GM20000 (cell line): ENCODE data around the gene C16orf54.
"Not testable (repeated sequence)": the region's sequence is repeated elsewhere in the genome, so short reads cannot be mapped to it uniquely, and the experiment has no call there.

Source experiments
- DNase-seq: peaks from one replicate; pipeline ENCODE4 v3.0.0; 2012; ENCODE audit warnings: low spot score
- TF ChIP-seq, protein P1 (sequence below): IDR thresholded peaks from 2 replicates; pipeline ENCODE4 v1.5.1; 2012; ENCODE audit warnings: mild to moderate bottlenecking, control low read depth; ENCODE audit errors: extremely low read depth, missing control alignments

The C16orf54 gene

DNA sequence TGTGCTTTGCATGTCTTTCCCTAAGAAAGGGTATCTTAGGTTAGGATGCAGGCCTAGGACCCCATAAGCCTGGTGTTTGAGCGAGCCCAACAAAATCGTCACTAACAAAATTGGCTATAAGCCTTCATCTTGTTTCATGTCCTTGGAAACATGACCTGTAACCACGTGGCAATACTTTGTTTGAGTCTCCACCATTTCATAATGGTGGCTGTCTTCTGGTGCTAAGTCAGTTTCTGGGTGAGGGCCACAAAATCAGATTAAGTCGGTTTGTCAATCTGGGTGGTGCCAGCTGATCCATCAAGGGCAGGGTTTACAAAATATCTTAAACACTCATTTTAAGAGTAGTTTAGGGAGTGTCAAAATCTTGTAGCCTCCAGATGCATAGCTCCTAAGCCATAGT lies 33.0 kb downstream of the C16orf54 start:
- TF ChIP-seq, protein P1, sequence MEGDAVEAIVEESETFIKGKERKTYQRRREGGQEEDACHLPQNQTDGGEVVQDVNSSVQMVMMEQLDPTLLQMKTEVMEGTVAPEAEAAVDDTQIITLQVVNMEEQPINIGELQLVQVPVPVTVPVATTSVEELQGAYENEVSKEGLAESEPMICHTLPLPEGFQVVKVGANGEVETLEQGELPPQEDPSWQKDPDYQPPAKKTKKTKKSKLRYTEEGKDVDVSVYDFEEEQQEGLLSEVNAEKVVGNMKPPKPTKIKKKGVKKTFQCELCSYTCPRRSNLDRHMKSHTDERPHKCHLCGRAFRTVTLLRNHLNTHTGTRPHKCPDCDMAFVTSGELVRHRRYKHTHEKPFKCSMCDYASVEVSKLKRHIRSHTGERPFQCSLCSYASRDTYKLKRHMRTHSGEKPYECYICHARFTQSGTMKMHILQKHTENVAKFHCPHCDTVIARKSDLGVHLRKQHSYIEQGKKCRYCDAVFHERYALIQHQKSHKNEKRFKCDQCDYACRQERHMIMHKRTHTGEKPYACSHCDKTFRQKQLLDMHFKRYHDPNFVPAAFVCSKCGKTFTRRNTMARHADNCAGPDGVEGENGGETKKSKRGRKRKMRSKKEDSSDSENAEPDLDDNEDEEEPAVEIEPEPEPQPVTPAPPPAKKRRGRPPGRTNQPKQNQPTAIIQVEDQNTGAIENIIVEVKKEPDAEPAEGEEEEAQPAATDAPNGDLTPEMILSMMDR: no peak

GRCh38 chr16:29710227-29711219 lies 35.3 kb downstream of the C16orf54 start:
- TF ChIP-seq, protein P1: no peak
- DNase-seq: peak; percentile 66

More for the DNA sequence above, 33.0 kb downstream of the C16orf54 start:
- no peak for DNase-seq

DNA sequence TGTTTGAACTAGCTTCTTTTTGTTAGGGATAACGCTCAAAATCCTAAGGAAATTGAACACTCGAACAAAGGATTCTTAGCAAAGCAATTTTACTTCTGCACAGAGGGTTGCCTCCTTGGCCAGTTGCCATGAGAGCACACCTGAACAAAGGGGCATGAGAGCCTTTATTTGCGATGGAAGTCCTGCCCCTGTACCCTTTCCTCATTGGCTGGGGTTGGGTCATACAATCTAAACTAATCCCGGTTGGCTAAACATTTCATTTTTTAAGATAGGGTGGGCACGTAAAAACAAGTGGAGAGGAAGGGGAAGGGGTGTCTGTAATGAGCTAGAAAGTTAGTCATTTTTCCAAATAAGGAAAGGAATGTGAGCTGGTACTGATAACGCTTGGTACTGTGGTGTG lies 36.1 kb downstream of the C16orf54 start:
- DNase-seq: not testable (repeated sequence)

- TF ChIP-seq, protein P1: no peak
- DNase-seq: no peak
Measured at GRCh38 chr16:29708917-29709600, 36.7 kb downstream of the C16orf54 start.

GRCh38 chr16:29707160-29707559 lies 38.6 kb downstream of the C16orf54 start:
- DNase-seq: not testable (repeated sequence)

DNA sequence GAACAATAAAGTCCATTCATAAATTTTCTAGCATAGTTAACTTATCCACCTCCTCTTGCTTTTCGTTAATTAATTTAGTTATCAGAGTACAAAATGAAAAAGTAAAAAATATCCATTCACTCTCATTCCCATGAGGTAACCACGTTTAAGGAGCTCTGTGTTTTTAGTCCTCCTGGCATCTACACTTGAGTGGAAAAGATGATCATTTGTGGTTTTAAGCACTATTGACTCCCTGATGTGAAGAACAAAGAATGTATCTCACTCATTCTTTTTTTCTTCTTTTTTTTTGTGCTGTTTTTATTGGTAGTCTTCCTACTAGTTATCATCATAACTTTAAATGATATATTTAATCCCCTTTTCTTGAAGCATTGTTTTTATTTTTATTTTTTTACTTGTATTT lies 40.8 kb downstream of the C16orf54 start:
- DNase-seq: no peak
- TF ChIP-seq, protein P1: no peak

DNA sequence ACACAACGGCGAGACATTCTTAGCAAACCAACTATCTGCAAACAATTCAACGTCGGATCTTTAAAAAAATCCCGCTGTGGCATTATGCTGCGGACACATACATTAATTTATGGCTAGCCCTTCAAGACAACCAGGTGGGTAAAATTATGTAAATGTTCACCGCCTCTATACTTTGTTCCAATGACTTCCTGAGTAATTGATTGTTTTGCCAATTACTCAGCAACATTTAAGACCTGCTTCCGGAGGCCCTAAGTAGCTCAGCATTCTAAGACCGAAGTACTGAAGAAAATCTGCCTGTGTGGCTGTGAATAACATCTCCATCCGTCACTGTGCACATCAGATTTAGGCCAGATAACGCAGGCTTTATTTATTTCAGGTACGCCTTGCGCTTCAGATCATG lies 43.5 kb downstream of the C16orf54 start:
- TF ChIP-seq, protein P1: no peak
- no peak for DNase-seq

GRCh38 chr16:29701214-29701555 lies 44.6 kb downstream of the C16orf54 start:
- DNase-seq: no peak
- TF ChIP-seq, protein P1: no peak
